ENCODE data around the gene APOL5.

DNA sequence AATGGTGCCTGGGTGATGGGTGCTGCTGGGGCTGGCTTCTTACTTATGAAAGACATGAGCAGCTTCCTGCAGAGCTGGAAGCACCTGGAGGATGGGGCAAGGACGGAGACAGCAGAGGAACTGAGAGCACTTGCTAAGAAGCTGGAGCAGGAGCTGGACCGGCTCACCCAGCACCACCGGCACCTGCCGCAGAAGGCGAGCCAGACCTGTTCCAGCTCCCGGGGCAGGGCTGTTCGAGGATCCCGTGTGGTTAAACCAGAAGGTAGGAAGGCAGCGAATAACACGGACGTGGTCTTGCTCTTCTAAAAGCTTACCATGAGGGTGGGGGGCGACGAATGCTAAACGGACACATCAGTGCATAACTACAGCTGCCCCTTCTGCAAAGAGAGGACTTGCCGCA lies 9.3 kb downstream of the APOL5 start:
- TF ChIP-seq CTCF (IDR thresholded peaks at IDR 0.05; ENCODE audit: insufficient read depth, low read length, poor library complexity, severe bottlenecking) (no peak), EZH2phosphoT487 (conservative IDR thresholded peaks at IDR 0.05; ENCODE audit: low read length) (no peak)

Measured in SU-DHL-6 (cell line).